Activated CD8-positive, alpha-beta T cell treated with anti-CD3 and anti-CD28 coated beads, Interleukin-2, amount 10 ng/mL, durations not matched to agents 7 days and 5 days (primary cell): ENCODE data around the gene PWWP2B. TPM values are rescaled to one million over a fixed set of nuclear protein-coding genes. Genes with fewer than 3 reads are reported as not detected.

Source experiments
- ATAC-seq: fragments of 150-1000 bp; cut with Tn5 transposase; one replicate; pipeline ENCODE4 v1.10.0; 2021; ENCODE audit warnings: moderate library complexity
- CTCF ChIA-PET: fragments of 350-600 bp; sonication (Branson Sonifier 250); formaldehyde crosslinking; loops from one replicate; lab custom pipeline; 2021; ENCODE audit warnings: antibody characterized with exemption; lab: Charles Lee
- POLR2A ChIA-PET: fragments of 350-600 bp; sonication (Branson Sonifier 250); formaldehyde crosslinking; loops from one replicate; lab custom pipeline; 2021; ENCODE audit warnings: antibody characterized with exemption; lab: Charles Lee
- DNase-seq: peaks from one replicate; pipeline ENCODE4 v3.0.0-alpha.2; 2020
- H3K27ac Mint-ChIP-seq: one replicate; pipeline ENCODE4 v1.8.0; 2021; ENCODE audit warnings: mild to moderate bottlenecking, mixed read lengths
- H3K27me3 Mint-ChIP-seq: one replicate; pipeline ENCODE4 v1.8.0; 2021; ENCODE audit warnings: low read depth, mixed read lengths
- H3K36me3 Mint-ChIP-seq: one replicate; pipeline ENCODE4 v1.8.0; 2021; ENCODE audit warnings: low read depth, mixed read lengths
- H3K4me1 Mint-ChIP-seq: one replicate; pipeline ENCODE4 v1.8.0; 2021; ENCODE audit warnings: low read depth, mixed read lengths
- H3K4me3 Mint-ChIP-seq: one replicate; pipeline ENCODE4 v1.8.0; 2021; ENCODE audit warnings: mild to moderate bottlenecking, mixed read lengths
- H3K9me3 Mint-ChIP-seq: one replicate; pipeline ENCODE4 v1.8.0; 2022; ENCODE audit warnings: mixed read lengths; ENCODE audit not compliant: insufficient read depth
- total RNA-seq, 2 experiments: library from RNA; stranded (reverse); gene quantifications; one replicate each; pipeline ENCODE4 v1.2.3, GENCODE V29; 2021

The PWWP2B gene
- total RNA-seq, 2 experiments from 2014 or later, result 15.0 to 15.7 TPM

DNA sequence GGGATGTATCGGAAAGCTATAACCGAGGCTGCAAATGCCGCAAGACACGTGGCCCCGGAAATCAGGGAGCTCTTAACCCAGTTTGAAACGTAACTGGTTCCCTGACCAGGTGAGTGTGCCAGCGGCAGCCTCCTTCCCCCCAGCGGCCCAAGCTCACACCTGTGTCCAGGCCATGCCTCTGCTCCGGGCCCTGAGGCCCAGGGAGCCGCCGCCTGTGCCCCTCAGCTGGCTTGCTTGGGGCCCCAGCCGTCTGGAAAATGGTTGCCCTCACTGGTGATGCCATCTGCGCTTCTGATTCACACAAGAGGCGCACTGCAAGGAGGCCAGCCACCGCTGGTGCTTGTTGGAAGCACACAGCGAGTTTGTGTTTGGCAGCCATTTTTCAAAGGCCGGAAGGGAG, 9.2 kb downstream of the PWWP2B start:
- DNase-seq, result no peak
- ATAC-seq, result no peak
- Mint-ChIP-seq H3K9me3 (no peaks in the 10 kb centered on the region), H3K4me1 (peaks cover 14% of the 10 kb centered on the region), H3K27me3 (no peaks in the 10 kb centered on the region), H3K4me3 (no peak overlapping the region), H3K36me3 (peaks cover 12% of the 10 kb centered on the region), H3K27ac (no peak overlapping the region)
- POLR2A ChIA-PET, result no interaction called here
- CTCF ChIA-PET, result interaction anchor here (1.0 to 1.6 kb wide), 2 partner anchors 37 to 41 kb away, joined by 3 read pairs; no protein-coding TSS in a partner anchor

DNA sequence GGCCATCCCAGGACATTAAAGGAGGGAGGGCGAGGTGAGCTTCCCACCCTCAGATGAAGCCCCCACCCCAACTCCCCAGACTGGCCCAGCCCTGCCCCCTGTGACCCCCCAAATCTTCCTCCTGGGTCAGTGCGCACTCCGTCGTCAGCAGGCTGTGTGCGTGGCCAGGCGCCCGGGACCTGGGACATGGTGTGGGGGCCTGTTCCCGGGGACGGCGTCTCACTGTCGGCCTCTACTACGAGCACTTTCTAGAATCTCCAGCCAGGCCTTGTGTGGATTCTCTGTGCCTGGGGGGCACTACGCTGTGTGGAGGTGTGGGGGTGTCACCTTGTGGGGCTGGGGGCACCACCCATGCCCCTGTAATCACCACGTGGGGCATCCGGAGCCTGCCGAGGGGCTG, 9.8 kb downstream of the PWWP2B start:
- CTCF ChIA-PET, result interaction anchor here (1.6 kb wide), 1 partner anchor 40 kb away, joined by 3 read pairs; no protein-coding TSS in a partner anchor
- Mint-ChIP-seq H3K4me3 (no peak overlapping the region), H3K9me3 (no peaks in the 10 kb centered on the region), H3K27me3 (no peaks in the 10 kb centered on the region), H3K4me1 (peaks cover 14% of the 10 kb centered on the region), H3K27ac (no peak overlapping the region), H3K36me3 (peaks cover 12% of the 10 kb centered on the region)
- POLR2A ChIA-PET, result no interaction called here
- ATAC-seq (no peak), DNase-seq (no peak)

DNA sequence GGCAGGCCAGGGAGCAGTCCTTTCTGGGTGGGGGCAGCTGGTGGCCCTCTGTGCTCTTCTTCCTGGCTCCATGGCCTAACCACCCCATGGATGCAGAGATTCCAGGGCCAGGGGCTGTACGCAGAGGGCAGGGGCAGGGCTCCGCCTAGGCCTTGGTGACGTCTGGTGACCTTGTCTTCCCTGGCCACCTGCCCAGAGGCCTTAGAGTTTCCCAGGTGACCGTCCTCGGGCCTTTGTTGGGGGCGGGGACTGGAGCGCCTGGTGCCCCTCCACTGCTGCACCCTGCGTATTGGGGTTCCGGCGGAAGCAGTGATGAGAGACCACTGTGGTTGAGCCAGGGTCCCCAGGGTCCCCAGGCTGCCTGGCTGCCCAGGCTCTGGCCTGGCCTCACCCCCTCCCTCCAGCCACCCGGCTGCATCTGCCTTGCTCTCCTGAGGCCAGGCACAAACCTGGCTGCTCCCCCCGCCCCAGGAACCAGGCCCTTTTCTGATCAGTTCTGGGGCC, 10.3 kb downstream of the PWWP2B start:
- DNase-seq, result no peak
- Mint-ChIP-seq H3K27ac (peak overlapping the region; percentile 64), H3K4me1 (peaks cover 14% of the 10 kb centered on the region), H3K36me3 (peaks cover 12% of the 10 kb centered on the region), H3K27me3 (no peaks in the 10 kb centered on the region), H3K9me3 (no peaks in the 10 kb centered on the region), H3K4me3 (no peak overlapping the region)
- ChIA-PET CTCF (no interaction called here), POLR2A (no interaction called here)
- ATAC-seq, result no peak

DNA sequence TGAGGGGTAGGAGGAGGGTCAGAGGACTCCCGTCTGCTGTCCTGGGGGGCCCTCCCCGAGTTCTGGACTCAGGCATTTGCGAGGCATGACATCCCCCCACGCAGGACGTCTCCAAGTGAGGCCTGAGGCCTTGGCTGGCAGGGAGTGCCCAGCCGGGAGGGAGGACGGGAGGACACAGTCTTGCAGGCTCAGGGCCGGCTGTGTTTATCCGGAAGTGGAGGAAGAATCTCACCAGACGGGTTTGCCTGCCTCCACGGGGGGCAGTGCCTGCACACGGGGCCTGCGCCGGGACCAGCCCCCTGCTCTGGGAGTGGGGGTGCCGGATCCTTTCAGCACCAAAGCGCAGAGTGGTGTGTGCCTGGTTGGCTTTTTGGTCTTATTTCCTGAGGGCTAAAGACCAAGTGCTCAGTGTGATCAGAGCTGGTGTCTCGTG, 10.9 kb downstream of the PWWP2B start:
- Mint-ChIP-seq H3K27me3 (no peaks in the 10 kb centered on the region), H3K27ac (peak overlapping the region; percentile 77), H3K4me1 (peaks cover 14% of the 10 kb centered on the region), H3K9me3 (no peaks in the 10 kb centered on the region), H3K36me3 (peaks cover 12% of the 10 kb centered on the region), H3K4me3 (peak overlapping the region; percentile 40)
- no peak for DNase-seq
- ChIA-PET CTCF (interaction anchor here (0.7 kb wide), 1 partner anchor 20 kb away, joined by 4 read pairs; no protein-coding TSS in a partner anchor), POLR2A (no interaction called here)
- ATAC-seq, result peak; percentile 31

DNA sequence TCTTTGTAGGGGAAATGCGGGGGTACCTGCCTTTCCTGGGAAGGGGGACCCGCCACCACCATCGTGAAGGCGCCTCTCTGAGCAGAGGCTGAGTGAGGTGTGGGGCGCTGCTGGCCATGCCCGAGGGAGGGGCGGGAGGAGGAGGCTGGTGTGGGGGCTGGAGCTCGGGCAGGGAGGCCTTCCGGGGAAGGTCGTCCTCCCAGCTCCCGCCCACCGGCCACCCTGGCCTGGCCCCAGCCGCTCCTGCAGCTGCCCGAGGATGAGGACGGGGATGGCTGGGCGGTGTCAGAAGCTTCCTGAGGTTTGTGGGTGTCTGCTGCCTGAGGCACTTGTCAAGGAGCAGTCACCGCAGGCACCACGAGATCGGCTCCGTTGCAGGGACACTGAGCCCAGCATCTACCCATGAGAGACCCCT, 11.4 kb downstream of the PWWP2B start:
- CTCF ChIA-PET, result interaction anchor here (0.7 kb wide), 1 partner anchor 21 kb away, joined by 4 read pairs; no protein-coding TSS in a partner anchor
- peak; percentile 46 for DNase-seq
- Mint-ChIP-seq H3K27me3 (no peaks in the 10 kb centered on the region), H3K4me1 (peaks cover 14% of the 10 kb centered on the region), H3K36me3 (peaks cover 12% of the 10 kb centered on the region), H3K27ac (peak overlapping the region; percentile 77), H3K4me3 (peak overlapping the region; percentile 40), H3K9me3 (no peaks in the 10 kb centered on the region)
- POLR2A ChIA-PET, result no interaction called here
- ATAC-seq, result peak; percentile 59

DNA sequence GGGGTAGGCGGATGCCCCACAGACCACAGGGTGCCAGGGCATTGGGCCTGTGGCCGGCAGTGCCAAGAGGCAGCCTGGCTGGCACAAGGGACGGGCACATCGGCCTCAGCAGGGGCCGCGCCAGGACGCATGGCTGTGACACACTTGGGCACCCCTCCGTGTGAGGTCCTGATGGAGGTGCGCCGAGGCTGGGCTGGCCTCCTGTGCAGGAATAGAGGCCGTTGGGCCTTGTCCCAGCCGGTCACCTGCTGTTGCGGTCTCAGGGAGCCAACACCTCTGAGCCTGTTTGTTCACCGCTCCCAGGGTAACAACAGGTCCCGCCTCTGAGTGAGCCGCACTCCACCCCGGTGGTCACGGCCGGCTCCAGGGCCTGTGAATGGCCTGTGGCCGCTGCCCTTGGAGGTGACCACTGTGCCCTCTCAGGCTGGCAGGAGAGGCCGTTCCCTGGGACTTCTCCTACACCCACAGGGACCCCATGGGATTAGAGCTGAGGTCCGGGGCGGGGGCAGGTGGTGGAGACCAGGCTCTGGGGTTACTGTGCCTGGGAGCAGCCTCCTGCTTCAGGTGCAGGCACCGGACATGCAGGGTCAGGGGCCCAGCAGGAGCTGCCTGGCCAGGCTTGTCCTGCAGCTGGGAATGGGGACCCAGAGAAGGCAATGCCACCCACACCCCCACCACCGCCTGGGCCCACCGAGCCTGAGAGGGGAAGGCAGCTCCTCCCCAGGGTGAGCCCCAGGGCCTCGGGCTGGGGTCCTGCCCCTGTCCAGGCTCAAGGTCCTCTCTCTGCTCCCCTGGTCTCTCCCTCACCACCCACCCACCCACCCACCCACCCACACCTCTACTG, 12.0 kb downstream of the PWWP2B start:
- DNase-seq (no peak), ATAC-seq (no peak)
- POLR2A ChIA-PET, result no interaction called here
- Mint-ChIP-seq H3K36me3 (peaks cover 12% of the 10 kb centered on the region), H3K27ac (no peak overlapping the region), H3K9me3 (no peaks in the 10 kb centered on the region), H3K27me3 (no peaks in the 10 kb centered on the region), H3K4me1 (peaks cover 14% of the 10 kb centered on the region), H3K4me3 (no peak overlapping the region)
- CTCF ChIA-PET, result interaction anchor here (0.7 to 1.3 kb wide), 2 partner anchors 11 to 21 kb away, joined by 4 read pairs; no protein-coding TSS in a partner anchor

DNA sequence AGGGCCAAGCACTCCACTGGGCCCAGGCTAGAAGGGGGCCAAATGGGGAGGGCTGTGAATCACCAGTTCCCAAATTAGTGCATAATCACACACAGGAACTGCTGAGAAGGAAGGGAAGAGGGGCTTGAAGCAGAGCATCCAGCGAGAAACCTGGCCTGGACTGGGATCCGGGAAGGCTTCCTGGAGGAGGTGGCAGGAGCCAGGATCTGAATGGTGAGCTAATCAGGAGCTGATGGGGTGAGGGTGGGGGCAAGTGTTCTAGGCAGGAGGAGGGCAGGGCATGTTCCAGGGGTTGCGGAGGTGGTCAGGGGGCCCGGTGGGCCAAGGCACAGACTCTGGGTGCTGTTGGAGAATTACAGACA, 12.6 kb downstream of the PWWP2B start:
- no peak for ATAC-seq
- Mint-ChIP-seq H3K36me3 (peaks cover 11% of the 10 kb centered on the region), H3K9me3 (no peaks in the 10 kb centered on the region), H3K27me3 (no peaks in the 10 kb centered on the region), H3K27ac (peak overlapping the region; percentile 49), H3K4me3 (no peak overlapping the region), H3K4me1 (peaks cover 14% of the 10 kb centered on the region)
- no peak for DNase-seq
- ChIA-PET CTCF (interaction anchor here (1.3 kb wide), 1 partner anchor 12 kb away, joined by 4 read pairs; no protein-coding TSS in a partner anchor), POLR2A (interaction anchor here (0.6 to 1.6 kb wide), 2 partner anchors 36 to 88 kb away, joined by 3 to 5 read pairs; no protein-coding TSS in a partner anchor)

DNA sequence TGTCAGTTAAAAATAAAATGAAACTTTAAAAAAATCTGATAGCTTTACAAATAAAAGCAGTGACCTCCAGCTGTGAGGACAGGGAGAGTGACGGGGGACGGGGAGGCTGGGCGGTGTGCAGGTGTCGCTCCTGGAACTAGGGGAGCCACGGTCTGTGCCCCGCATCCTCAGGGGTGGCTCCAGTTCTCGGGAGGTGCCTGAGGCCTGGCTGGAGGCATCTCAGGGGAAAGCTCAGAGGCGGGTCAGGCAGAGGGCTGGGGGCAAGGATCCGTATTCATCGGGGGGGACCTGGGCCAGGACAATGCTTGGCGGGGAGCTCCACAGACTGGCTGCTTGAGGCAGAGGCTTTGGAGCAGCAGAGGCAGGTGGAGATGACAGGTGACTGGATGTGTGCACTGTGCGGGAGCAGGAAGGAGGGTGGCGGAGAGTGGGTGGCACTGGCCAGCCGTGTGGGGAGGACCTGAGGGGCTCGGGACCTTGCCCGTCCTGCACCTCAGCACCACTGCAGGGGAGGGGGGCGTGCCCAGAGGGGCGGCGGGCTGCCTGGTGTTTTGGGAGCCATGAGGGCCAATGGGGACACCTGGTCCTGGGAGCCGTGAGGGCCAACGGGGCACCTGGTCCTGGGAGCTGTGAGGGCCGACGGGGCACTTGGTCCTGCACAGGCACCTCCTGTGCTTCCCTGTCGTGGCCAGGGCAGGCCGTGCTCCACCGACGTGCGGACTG, 13.2 kb downstream of the PWWP2B start:
- Mint-ChIP-seq H3K4me3 (no peak overlapping the region), H3K27ac (no peak overlapping the region), H3K27me3 (no peaks in the 10 kb centered on the region), H3K9me3 (no peaks in the 10 kb centered on the region), H3K36me3 (peaks cover 12% of the 10 kb centered on the region), H3K4me1 (peaks cover 14% of the 10 kb centered on the region)
- POLR2A ChIA-PET, result interaction anchor here (0.6 to 1.6 kb wide), 2 partner anchors 36 to 88 kb away, joined by 3 to 5 read pairs; no protein-coding TSS in a partner anchor
- CTCF ChIA-PET, result interaction anchor here (1.3 kb wide), 1 partner anchor 12 kb away, joined by 4 read pairs; no protein-coding TSS in a partner anchor
- ATAC-seq (no peak), DNase-seq (no peak)

DNA sequence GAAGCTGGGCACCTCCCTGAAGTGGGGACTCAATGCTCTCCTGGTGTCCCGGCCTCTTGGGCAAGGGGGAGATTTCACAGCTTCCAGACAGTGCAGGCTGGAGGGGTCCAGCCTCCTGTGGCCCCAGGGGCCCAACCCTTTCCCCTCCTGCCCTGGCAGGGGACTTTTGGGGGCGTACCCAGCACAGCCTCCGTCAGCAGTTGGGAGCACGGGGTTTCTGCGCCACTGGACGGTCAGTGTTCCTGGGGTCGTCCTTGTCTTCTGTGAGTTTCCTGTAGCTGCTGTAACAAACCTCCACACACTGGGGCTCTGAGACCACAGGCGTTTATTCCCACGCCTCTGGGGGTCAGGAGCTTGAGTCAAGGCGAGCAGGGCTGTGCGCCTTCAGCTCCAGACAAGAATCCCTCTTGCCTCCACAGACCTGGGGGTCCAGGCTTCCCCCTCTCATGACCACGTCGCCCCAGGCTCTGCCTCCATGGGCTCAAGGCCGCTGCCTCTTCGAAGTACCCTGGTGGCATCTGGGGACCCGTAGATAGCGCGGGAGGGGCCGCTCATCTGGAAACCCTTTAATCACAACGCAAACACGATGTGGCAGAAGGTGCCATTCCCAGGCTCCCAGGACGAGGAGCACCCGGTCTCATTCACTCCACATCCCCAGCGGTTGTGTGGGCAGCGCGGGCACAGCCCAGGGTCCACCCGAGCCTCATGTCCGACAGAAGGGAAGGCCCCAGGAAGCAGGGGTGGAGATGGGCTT, 14.0 kb downstream of the PWWP2B start:
- no peak overlapping the region for H3K27ac Mint-ChIP-seq
- no peak for ATAC-seq
- no peaks in the 10 kb centered on the region for H3K9me3 Mint-ChIP-seq
- no peak overlapping the region for H3K4me3 Mint-ChIP-seq
- peaks cover 10% of the 10 kb centered on the region for H3K36me3 Mint-ChIP-seq
- no peak for DNase-seq
- CTCF ChIA-PET, result interaction anchor here (1.3 to 1.5 kb wide), 2 partner anchors 13 to 36 kb away, joined by 4 read pairs; no protein-coding TSS in a partner anchor
- peaks cover 14% of the 10 kb centered on the region for H3K4me1 Mint-ChIP-seq
- H3K27me3 Mint-ChIP-seq, result no peaks in the 10 kb centered on the region
- POLR2A ChIA-PET, result interaction anchor here (1.5 to 1.6 kb wide), 2 partner anchors 28 to 35 kb away, joined by 3 to 5 read pairs; no protein-coding TSS in a partner anchor

DNA sequence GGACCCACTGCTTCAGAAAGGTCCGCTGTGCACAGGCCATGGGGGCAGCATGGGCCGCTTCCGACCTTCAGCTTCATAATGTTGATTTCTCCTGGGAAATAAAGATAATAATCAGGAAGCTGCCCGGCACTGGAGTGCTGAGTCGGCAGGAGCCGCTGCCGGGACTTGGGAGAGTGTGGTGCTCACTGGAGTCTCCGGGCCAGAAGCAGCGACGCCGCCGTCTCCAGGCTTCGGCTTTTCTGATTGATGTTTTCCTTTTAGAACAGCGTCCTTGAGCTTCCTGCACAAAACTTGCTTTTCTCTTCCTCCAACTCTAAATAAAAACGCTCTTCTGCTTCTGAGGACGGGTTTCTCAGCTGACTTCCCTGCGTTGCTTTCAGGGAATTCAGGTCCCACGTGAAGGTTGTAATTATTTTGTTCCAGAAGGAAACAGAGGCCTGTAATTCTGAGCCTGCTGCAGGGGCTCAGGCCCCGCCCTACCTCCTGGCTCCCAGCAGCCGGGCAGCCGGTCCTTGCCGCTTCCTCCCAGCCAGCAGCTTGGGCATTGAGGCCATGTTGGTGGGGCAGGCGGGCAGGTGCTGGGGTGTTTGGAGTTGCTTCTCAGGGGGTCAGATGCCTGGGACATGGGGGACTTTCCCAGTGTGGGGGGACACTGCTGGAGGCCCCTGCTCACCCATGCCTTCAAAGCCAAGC, 14.7 kb downstream of the PWWP2B start:
- no peak for DNase-seq
- H3K4me1 Mint-ChIP-seq, result peaks cover 14% of the 10 kb centered on the region
- ChIA-PET POLR2A (interaction anchor here (1.5 kb wide), 1 partner anchor 27 kb away, joined by 3 read pairs; no protein-coding TSS in a partner anchor), CTCF (interaction anchor here (1.5 kb wide), 1 partner anchor 35 kb away, joined by 4 read pairs; no protein-coding TSS in a partner anchor)
- H3K36me3 Mint-ChIP-seq, result peaks cover 9% of the 10 kb centered on the region
- ATAC-seq, result no peak
- no peak overlapping the region for H3K27ac Mint-ChIP-seq
- H3K27me3 Mint-ChIP-seq, result no peaks in the 10 kb centered on the region
- H3K9me3 Mint-ChIP-seq, result no peaks in the 10 kb centered on the region
- no peak overlapping the region for H3K4me3 Mint-ChIP-seq
